T-helper 22 cell (primary cell): ENCODE measurements around the gene REPS1.
"Not testable (repeated sequence)": the region's sequence is repeated elsewhere in the genome, so short reads cannot be mapped to it uniquely, and the experiment has no call there.

ENCODE experiments used
- DNase-seq: peaks from one replicate; pipeline ENCODE4 v3.0.0-alpha.2; 2020; ENCODE audit warnings: low read depth

REPS1 gene

DNA sequence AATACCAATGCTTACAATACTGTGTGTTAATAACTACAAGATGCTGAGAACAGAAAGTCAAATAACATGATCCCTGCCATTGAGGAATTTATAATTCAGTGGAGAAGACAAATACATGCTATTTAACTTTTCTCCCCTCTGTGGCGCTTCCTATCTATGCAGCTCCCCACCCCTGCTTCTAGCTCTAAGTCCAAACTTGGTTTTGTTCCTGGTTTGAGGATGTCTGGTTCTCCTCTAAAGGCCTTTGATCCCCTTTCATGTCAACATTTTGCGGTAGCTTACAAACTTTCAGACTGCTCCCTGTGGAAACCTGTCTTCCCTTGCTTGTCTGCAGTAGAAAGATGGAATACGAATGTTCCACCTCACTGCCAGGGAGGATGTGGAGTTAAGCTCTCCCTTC is 18.4 kb upstream of the REPS1 start:
- no peak for DNase-seq

- no peak for DNase-seq
Measured at GRCh38 chr6:139003751-139004150, 15.7 kb upstream of the REPS1 start.

DNA sequence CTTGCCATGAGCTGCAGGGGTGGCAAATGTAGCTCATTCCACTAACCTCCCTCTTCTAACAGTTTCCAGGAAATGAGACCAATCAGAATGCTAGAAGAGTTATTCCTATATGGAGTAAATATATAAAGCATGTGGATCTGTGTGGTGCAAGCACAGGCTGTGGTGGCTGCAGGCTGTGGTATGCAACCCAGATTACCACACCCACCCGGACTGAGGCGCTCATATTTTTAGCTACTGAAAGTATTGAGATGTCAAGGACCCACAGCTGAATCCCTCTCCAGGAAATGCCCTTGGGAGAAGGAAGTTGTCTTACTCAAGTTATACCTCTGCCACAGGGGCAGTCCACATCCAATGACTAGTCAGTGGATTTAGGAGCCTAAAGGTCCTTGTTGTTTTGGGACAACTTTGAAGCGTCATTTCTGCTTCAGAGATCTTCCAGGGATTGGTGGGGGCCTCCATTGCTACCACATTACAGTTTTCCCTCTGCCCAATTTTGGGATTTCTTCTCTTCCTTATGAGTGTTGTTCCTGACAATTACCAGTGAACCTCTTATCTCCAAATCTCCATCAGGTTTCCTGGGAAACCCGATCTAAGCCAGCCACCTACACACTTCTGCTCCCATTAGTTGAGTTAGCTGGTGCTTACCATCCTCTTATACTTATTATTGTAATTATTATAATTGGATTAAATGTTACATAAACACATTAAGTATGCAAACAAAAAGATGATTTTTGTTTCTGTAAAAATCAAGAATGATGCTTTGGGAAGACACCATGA is 12.1 kb upstream of the REPS1 start:
- DNase-seq: no peak

GRCh38 chr6:138997136-138997535 is 9.1 kb upstream of the REPS1 start:
- DNase-seq: no peak

DNA sequence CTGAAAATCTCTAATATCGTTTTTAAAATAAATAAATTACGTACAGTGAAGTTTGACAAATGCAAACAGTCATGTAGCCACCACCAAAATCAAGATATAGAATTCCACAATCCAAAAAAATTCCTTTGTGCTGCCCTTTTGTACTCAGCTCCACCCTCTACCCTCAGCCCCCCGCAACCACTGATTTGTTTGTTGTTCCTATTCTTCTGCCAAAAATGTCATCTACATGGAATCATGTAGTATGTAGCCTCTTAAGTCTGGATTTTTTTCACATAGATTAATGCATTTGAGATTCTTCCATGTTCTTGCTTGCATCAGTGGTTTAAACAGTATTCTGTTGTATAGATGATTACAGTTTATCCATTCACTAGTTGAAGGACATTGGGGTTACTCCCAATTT is 8.5 kb upstream of the REPS1 start:
- no peak for DNase-seq

DNA sequence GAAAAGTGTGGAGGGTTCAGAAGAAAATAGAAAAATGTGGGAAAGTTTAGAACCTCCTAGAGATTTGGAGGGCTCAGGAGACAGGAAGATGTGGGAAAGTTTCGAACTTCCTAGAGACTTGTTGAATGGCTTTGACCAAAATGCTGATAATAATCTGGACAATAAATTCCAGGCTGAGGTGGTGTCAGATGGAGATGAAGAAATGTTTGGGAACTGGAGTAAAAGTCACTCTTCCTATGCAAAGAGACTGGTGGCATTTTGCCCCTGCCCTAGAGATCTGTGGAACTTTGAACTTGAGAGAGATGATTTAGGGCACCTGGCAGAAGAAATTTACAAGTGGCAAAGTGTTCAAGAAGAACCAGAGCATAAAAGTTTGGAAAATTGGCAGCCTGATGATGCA is 5.4 kb upstream of the REPS1 start:
- not testable (repeated sequence) for DNase-seq

GRCh38 chr6:138992965-138993364 is 4.9 kb upstream of the REPS1 start:
- not testable (repeated sequence) for DNase-seq

GRCh38 chr6:138991206-138991605 is 3.2 kb upstream of the REPS1 start:
- DNase-seq: no peak

- DNase-seq: no peak
Measured at GRCh38 chr6:138989098-138989983, 1.3 kb upstream of the REPS1 start.

- no peak for DNase-seq
Measured at GRCh38 chr6:138988469-138988834, 399 bp upstream of the REPS1 start.

DNA sequence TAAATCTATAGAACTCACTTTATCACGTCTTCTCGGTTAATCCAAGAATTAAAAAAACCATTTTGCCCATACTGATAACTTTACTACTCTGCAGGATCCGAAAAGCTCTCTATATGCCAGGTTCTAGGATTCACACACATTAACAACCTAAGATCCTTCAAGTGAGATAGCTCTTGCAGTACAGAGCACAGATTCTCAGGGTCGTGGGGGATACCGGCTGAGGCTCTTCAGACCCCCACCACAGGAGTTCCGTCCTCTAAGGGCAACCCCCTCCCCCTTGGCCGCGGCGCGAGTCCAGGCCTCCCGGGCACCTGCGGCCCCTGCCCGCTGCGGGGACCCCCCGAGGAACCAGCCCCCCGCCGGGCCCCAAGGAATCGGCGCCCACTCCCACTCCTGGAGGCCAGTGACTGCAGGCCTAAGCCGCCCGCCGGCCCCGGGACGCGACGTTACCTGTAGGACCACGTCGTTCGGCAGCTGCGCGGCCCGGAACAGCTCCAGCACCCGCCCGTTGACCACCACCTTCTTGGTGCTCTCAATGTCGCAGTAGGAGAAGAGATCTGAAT is 892 bp downstream of the REPS1 start:
- DNase-seq: no peak

GRCh38 chr6:138986578-138986977 is 1.5 kb downstream of the REPS1 start:
- DNase-seq: no peak

DNA sequence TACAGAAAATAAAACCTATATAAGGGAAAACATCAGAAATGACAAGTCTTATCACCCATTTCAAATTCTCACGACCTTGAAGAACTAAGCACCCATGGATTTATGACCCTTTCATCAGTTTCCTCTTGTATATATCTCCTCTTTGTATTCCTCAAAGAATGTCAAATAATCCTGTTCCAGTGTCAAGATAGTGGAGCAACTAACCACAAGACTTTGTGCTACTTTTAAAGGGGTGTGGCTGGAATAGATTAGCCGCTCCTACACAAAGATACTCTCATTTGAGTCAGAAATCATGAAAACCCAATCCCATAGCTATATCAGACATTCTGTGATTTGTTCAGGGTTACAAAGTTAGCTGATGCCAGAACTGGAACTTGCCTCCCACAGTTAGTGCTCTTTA is 6.6 kb downstream of the REPS1 start:
- DNase-seq: no peak

DNA sequence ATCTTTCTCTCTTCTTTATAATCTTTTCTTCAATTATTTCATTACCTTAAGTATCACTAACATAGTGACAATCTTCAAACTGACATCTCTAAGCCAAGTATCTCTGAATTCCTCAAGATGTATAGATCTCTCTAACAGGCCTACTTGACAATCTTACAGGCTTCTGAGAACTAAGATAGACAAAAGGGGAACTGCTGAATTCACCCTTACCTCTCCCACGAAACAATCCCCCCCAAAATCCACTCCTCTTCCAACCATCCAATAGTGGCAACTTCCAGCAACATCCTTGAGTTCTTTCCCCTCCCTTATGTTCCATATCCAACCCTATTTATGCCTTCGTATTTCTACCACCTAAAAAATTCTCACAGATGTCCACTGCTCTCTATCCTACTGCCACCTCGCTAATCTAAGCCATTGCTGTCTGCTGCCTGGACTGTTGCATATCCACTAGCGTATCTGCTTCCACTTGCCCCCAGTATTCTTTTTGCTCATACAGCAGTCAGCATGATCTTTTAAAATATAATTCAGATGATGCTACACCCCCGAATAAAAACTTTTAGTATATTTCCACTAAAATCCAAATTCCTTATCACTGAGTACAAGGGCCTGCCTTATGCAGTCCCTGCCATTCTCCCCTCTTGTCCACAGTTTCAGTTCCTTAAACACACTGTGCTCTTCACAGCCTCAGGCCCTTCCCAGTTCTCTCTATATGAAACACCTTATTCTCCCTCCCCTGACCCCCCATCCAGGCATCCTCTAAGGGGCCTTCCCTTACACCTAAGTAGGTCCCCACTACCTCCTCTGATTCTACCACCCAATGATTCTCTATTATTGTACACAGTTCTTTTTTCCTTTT is 8.0 kb downstream of the REPS1 start:
- DNase-seq: no peak

- DNase-seq: no peak
Measured at GRCh38 chr6:138979365-138979764, 8.7 kb downstream of the REPS1 start.

DNA sequence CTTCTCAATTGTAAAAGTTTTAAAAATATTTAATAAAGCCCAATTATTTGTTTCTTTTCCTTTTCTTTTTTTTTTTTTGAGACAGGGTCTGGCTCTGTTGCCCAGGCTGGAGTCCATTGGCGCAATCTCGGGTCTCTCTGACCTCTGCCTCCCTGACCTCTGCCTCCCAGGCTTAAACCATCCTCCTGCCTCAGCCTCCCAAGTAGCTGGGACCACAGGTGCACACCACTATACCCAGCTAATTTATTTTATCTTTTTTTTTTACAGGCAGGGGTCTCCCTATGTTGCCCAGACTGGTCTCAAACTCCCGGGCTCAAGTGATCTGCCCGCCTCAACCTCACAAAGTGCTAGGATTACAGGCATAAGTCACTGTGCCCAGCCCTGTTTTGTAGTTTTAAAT is 9.8 kb downstream of the REPS1 start:
- DNase-seq: no peak

DNA sequence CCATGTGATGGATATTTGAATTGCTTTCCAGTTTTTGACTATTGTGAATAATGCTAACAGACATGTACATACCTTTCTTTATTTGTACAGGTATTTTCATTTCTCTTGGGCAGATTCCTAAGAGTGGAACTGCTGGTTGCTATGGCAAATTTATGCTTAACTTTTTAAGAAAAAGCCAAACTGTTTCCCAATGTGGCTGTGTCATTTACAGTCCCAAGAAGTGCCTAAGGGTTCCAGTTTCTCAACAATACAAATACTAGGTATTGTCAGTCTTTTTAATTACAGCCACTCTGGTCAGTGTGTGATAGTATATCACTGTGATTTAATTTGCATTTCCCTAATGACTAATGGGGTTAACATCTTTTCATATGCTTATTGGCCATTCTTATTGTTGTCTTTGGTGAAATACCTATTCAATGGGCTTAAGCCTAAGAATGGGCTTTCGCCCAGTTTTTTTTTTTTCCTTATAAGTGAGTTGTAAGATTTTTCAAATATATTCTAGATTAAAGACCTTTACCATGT is 10.3 kb downstream of the REPS1 start:
- no peak for DNase-seq

GRCh38 chr6:138977242-138977641 is 10.8 kb downstream of the REPS1 start:
- DNase-seq: no peak

DNA sequence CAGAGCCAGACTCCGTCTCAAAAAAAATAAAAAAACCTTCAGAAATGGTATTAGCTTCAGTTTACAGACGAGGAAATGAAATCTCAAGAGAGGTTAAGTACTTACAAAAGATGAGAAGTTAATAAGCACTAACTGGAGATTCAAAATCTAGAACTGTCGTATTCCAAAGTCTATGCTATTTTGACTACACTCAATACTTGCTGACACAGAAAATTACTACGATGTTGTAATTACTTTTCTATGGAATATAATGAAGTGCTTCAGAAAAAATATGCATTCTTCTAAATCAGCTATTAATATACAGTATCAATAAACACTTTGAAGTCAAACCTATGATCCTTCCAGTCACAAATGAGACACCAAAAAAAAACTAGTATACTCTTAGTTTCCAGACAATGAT is 12.2 kb downstream of the REPS1 start:
- no peak for DNase-seq

DNA sequence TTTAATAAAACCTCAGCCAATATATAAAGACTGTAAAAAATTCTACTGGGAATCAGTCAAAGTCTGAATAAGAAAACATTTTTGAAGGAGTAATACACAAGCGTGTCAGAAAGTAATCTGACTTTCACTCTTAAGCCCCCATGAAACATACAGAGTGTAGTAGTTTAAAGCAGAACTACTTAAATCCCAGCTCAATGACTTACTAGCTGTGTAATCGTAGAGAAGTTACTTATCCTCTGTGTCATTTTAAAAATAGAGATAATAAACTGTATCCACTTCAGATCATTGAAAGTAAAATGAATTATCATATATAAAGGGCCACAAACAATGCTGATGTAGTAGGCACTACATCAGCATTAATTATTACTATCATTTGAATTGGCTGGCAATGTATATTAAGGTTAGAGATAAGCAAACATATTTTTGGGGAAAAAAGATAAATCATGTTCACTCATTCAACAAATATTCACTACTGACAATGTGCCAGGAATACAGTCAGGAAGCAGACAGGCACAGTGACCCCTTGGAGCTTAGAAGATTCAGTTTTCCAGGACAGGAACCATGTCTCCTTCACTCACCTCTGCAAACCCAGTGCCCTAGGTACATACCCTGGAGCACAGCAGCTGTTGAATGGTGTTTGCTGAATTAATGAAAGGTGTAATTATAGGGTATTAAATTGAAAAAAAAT is 14.4 kb downstream of the REPS1 start:
- no peak for DNase-seq

GRCh38 chr6:138972226-138972665 is 15.8 kb downstream of the REPS1 start:
- no peak for DNase-seq
